ENCODE data around the gene ITPR3.

GRCh38 chr6:33696548-33697518, 75.7 kb downstream of the ITPR3 start:
- TF ChIP-seq LEF1 (IDR thresholded peaks at IDR 0.05; ENCODE audit: borderline replicate concordance) (no peak), ZNF384 (IDR thresholded peaks at IDR 0.05) (no peak), ELF4 (IDR thresholded peaks at IDR 0.05) (no peak), TARDBP (IDR thresholded peaks at IDR 0.05) (no peak)

Data from HEK293T (cell line).